ENCODE data around the gene TSPAN16. TPM values are rescaled to one million over a fixed set of nuclear protein-coding genes. Genes with fewer than 3 reads are reported as not detected.

TSPAN16 gene
- total RNA-seq, 1 donor from 2014 or later: not detected

DNA sequence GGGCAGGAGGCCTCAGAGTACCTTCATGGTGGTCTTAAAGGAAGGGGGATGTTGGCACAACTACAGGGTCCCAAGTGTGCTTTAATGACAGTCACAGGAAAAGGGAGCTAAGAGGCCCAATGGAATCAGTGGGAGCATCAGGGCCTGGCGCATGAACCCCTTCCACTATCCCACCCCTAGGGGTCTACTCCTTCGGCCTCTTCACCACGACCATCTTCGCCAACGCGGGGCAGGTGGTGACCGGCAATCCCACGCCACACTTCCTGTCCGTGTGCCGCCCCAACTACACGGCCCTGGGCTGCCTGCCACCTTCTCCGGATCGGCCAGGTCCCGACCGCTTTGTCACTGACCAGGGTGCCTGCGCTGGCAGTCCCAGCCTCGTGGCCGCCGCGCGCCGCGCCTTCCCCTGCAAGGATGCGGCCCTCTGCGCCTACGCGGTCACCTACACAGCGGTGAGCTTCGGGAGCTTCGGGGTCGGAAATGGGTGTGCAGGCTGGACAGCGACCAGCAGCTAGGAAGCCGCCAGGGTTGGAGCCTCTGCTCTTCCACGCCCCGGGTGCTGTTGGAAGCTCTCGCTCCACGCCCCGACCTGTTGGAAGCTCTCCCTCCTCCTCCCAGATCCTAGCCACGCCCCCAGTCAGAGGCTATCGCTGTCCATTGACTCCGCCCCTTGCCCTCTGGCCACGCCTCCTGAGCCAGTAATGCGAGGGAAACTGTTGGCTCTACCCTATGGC is 65.2 kb downstream of the TSPAN16 start:
- Mint-ChIP-seq H3K36me3 (ENCODE audit: low read depth) (peaks cover 31% of the 10 kb centered on the region), H3K4me3 (ENCODE audit: unreplicated experiment) (no peak overlapping the region), H3K27me3 (ENCODE audit: low read depth) (no peaks in the 10 kb centered on the region), H3K27ac (ENCODE audit: unreplicated experiment) (no peak overlapping the region), H3K4me1 (ENCODE audit: low read depth) (peaks cover 11% of the 10 kb centered on the region), H3K9me3 (ENCODE audit: low read depth) (no peaks in the 10 kb centered on the region)
- TF ChIP-seq, protein P1, sequence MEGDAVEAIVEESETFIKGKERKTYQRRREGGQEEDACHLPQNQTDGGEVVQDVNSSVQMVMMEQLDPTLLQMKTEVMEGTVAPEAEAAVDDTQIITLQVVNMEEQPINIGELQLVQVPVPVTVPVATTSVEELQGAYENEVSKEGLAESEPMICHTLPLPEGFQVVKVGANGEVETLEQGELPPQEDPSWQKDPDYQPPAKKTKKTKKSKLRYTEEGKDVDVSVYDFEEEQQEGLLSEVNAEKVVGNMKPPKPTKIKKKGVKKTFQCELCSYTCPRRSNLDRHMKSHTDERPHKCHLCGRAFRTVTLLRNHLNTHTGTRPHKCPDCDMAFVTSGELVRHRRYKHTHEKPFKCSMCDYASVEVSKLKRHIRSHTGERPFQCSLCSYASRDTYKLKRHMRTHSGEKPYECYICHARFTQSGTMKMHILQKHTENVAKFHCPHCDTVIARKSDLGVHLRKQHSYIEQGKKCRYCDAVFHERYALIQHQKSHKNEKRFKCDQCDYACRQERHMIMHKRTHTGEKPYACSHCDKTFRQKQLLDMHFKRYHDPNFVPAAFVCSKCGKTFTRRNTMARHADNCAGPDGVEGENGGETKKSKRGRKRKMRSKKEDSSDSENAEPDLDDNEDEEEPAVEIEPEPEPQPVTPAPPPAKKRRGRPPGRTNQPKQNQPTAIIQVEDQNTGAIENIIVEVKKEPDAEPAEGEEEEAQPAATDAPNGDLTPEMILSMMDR (IDR thresholded peaks at IDR 0.05): no peak
- no peak for DNase-seq (ENCODE audit: low spot score)

DNA sequence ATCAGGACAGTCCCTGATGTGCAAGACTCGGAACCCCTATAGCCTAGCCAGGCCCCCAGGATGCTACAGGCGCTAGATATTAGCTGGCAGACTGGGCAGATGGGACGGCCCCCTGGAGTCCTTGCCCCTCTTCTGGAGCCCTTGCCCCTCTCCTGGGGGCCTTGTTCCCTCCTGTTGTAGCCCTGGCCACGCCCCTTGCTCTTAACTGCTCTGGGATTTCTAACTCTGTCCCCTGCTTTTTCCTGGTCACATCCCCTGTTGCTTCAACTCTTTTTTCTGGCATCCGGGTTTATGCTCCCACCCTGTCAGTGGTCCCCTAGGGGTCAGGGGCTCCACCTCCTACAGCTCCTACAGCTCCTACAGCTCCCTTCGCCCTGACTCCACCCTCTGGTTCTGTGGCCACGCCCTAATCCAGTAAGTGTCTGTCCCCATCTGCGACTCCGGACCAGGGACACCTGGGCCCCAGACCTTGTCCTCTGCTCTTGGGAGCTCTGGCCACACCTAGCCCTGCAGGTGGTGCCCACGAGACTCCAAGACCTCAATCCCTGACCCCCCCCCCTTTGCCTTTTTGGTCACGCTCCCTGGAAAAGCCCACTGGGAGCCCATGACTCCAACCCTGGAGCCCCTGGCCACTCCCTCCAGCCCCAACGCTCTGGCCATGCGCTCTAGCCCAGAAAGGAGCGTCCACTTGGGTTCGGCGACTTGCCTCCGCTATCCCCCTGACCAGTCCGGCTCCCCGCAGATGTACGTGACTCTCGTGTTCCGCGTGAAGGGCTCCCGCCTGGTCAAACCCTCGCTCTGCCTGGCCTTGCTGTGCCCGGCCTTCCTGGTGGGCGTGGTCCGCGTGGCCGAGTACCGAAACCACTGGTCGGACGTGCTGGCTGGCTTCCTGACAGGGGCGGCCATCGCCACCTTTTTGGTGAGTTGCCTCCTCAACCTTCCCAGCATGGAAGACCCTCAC is 66.1 kb downstream of the TSPAN16 start:
- Mint-ChIP-seq H3K4me3 (ENCODE audit: unreplicated experiment) (no peak overlapping the region), H3K4me1 (ENCODE audit: low read depth) (peaks cover 2% of the 10 kb centered on the region), H3K27me3 (ENCODE audit: low read depth) (no peaks in the 10 kb centered on the region), H3K9me3 (ENCODE audit: low read depth) (no peaks in the 10 kb centered on the region), H3K36me3 (ENCODE audit: low read depth) (peaks cover 31% of the 10 kb centered on the region), H3K27ac (ENCODE audit: unreplicated experiment) (no peak overlapping the region)
- no peak for DNase-seq (ENCODE audit: low spot score)
- TF ChIP-seq, protein P1 (IDR thresholded peaks at IDR 0.05): no peak

DNA sequence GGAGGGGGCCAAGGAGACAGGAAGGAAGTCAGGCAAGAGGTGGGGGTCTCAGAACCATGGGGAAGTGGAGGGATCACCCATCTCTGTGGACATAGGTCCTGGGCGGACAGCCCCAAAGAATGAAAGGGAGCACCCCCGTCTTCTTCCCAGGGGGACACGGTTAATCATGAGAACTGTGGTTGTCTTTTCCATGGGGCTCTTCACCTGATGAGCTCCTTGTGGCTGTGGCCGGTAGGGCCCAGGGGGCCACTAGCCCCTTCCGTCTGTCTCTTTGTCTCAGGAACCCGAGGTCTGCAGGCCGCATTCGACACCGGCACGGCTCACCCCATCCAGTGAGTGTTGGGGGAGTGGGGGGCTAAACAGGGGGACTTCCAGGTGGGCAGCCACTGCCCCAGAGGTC is 67.9 kb downstream of the TSPAN16 start:
- no peaks in the 10 kb centered on the region for H3K27me3 Mint-ChIP-seq (ENCODE audit: low read depth)
- no peaks in the 10 kb centered on the region for H3K9me3 Mint-ChIP-seq (ENCODE audit: low read depth)
- H3K4me3 Mint-ChIP-seq (ENCODE audit: unreplicated experiment): no peak overlapping the region
- TF ChIP-seq, protein P1 (IDR thresholded peaks at IDR 0.05): no peak
- DNase-seq (ENCODE audit: low spot score): no peak
- no peaks in the 10 kb centered on the region for H3K4me1 Mint-ChIP-seq (ENCODE audit: low read depth)
- peaks cover 24% of the 10 kb centered on the region for H3K36me3 Mint-ChIP-seq (ENCODE audit: low read depth)
- H3K27ac Mint-ChIP-seq (ENCODE audit: unreplicated experiment): no peak overlapping the region

DNA sequence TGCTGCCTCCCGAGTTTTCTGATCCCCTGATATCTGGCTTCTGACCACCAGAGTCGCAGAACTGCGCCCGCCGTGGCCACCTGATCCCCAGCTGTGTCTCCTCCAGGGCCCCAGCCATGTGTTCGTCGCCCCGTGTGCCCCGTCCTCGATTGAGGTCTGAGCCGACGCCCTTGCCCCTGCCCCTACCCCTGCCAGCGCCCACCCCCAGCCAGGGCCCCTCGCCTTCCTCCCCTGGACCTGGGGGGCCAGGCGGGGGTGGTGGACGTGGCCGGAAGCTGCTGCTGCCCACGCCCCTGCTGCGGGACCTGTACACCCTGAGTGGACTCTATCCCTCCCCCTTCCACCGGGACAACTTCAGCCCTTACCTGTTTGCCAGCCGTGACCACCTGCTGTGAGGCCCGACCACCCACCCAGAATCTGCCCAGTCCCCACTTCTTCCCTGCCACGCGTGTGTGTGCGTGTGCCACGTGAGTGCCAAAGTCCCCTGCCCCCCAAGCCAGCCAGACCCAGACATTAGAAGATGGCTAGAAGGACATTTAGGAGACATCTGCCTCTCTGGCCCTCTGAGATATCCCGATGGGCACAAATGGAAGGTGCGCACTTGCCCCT is 68.4 kb downstream of the TSPAN16 start:
- TF ChIP-seq, protein P1 (IDR thresholded peaks at IDR 0.05): no peak
- DNase-seq (ENCODE audit: low spot score): no peak
- no peak overlapping the region for H3K27ac Mint-ChIP-seq (ENCODE audit: unreplicated experiment)
- no peaks in the 10 kb centered on the region for H3K27me3 Mint-ChIP-seq (ENCODE audit: low read depth)
- H3K9me3 Mint-ChIP-seq (ENCODE audit: low read depth): no peaks in the 10 kb centered on the region
- peaks cover 19% of the 10 kb centered on the region for H3K36me3 Mint-ChIP-seq (ENCODE audit: low read depth)
- H3K4me3 Mint-ChIP-seq (ENCODE audit: unreplicated experiment): no peak overlapping the region
- no peaks in the 10 kb centered on the region for H3K4me1 Mint-ChIP-seq (ENCODE audit: low read depth)

GRCh38 chr19:11364935-11365334 is 69.0 kb downstream of the TSPAN16 start:
- Mint-ChIP-seq H3K4me1 (ENCODE audit: low read depth) (no peaks in the 10 kb centered on the region), H3K9me3 (ENCODE audit: low read depth) (no peaks in the 10 kb centered on the region), H3K4me3 (ENCODE audit: unreplicated experiment) (no peak overlapping the region), H3K27me3 (ENCODE audit: low read depth) (no peaks in the 10 kb centered on the region), H3K27ac (ENCODE audit: unreplicated experiment) (no peak overlapping the region), H3K36me3 (ENCODE audit: low read depth) (peaks cover 15% of the 10 kb centered on the region)
- no peak for DNase-seq (ENCODE audit: low spot score)
- TF ChIP-seq, protein P1 (IDR thresholded peaks at IDR 0.05): no peak

Measured in chondrocyte (in vitro differentiated cells).